ENCODE results near the gene TGFBR2. TPM values are rescaled to one million over a fixed set of nuclear protein-coding genes. Genes with fewer than 3 reads are reported as not detected.

The TGFBR2 gene
- total RNA-seq, 1 experiment from 2014 or later, result 22.5 TPM

DNA sequence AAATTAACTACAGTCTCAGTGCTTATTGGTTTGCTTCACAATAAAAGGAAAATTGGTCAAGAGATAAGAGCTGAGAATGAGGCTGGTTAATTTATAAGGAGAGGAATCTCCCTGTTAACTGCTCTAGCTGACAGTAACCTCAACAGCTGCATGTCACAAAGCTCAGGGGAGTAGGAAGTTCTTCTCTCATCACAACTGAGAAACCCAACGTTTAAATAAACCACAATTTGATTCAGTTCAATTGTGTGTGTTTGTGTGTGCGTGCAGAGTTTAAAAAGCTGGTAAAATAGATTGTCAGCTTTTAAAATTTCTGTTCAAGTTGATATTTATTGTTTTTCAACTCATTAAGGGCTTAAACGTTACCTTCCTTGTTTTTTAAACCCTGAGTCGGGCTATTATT lies 3.5 kb upstream of the TGFBR2 start (continued):
- TF ChIP-seq, protein P1, sequence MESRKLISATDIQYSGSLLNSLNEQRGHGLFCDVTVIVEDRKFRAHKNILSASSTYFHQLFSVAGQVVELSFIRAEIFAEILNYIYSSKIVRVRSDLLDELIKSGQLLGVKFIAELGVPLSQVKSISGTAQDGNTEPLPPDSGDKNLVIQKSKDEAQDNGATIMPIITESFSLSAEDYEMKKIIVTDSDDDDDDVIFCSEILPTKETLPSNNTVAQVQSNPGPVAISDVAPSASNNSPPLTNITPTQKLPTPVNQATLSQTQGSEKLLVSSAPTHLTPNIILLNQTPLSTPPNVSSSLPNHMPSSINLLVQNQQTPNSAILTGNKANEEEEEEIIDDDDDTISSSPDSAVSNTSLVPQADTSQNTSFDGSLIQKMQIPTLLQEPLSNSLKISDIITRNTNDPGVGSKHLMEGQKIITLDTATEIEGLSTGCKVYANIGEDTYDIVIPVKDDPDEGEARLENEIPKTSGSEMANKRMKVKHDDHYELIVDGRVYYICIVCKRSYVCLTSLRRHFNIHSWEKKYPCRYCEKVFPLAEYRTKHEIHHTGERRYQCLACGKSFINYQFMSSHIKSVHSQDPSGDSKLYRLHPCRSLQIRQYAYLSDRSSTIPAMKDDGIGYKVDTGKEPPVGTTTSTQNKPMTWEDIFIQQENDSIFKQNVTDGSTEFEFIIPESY (IDR thresholded peaks at IDR 0.05; ENCODE audit: extremely low read depth, insufficient replicate concordance, low read length), result no peak
- TF ChIP-seq POLR2AphosphoS5 (IDR thresholded peaks at IDR 0.05; ENCODE audit: low read depth, low read length), result no peak
- no peak for TF ChIP-seq EZH2phosphoT487 (IDR thresholded peaks at IDR 0.05; ENCODE audit: borderline replicate concordance)
- TF ChIP-seq, protein P2, sequence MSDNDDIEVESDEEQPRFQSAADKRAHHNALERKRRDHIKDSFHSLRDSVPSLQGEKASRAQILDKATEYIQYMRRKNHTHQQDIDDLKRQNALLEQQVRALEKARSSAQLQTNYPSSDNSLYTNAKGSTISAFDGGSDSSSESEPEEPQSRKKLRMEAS (IDR thresholded peaks at IDR 0.05), result no peak
- TF ChIP-seq, protein P3, sequence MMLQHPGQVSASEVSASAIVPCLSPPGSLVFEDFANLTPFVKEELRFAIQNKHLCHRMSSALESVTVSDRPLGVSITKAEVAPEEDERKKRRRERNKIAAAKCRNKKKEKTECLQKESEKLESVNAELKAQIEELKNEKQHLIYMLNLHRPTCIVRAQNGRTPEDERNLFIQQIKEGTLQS (IDR thresholded peaks at IDR 0.05), result no peak
- no peak for TF ChIP-seq SRF (IDR thresholded peaks at IDR 0.05; ENCODE audit: low read depth)
- no peak for TF ChIP-seq FOSL1 (IDR thresholded peaks at IDR 0.05; ENCODE audit: low read depth)
- no peak for TF ChIP-seq RAD21 (IDR thresholded peaks at IDR 0.05; ENCODE audit: low read depth)

DNA sequence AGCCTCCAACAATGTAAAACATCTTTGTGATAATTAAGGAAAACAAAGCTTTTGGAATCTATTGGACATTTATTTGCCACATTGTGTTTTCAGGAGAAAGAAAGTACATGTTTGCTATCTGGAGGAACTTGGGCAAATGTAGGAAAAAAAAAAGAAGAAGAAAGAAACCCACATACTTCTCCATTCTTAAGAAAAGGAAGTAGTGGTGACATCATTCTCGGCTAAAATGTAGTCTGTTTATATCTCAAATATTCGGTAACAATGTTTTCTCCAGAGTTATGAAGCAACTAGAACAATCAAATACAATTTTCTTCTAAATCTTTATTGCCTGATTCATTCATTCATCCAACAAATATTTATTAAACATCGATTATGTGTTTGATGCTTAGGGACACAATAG lies 2.3 kb upstream of the TGFBR2 start:
- intact Hi-C loops (cut with micrococcal nuclease), result no loop called here
- TF ChIP-seq SRF (IDR thresholded peaks at IDR 0.05; ENCODE audit: low read depth), result no peak
- TF ChIP-seq, protein P4, sequence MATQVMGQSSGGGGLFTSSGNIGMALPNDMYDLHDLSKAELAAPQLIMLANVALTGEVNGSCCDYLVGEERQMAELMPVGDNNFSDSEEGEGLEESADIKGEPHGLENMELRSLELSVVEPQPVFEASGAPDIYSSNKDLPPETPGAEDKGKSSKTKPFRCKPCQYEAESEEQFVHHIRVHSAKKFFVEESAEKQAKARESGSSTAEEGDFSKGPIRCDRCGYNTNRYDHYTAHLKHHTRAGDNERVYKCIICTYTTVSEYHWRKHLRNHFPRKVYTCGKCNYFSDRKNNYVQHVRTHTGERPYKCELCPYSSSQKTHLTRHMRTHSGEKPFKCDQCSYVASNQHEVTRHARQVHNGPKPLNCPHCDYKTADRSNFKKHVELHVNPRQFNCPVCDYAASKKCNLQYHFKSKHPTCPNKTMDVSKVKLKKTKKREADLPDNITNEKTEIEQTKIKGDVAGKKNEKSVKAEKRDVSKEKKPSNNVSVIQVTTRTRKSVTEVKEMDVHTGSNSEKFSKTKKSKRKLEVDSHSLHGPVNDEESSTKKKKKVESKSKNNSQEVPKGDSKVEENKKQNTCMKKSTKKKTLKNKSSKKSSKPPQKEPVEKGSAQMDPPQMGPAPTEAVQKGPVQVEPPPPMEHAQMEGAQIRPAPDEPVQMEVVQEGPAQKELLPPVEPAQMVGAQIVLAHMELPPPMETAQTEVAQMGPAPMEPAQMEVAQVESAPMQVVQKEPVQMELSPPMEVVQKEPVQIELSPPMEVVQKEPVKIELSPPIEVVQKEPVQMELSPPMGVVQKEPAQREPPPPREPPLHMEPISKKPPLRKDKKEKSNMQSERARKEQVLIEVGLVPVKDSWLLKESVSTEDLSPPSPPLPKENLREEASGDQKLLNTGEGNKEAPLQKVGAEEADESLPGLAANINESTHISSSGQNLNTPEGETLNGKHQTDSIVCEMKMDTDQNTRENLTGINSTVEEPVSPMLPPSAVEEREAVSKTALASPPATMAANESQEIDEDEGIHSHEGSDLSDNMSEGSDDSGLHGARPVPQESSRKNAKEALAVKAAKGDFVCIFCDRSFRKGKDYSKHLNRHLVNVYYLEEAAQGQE (IDR thresholded peaks at IDR 0.05; ENCODE audit: low read depth), result no peak
- RAD21 ChIA-PET (ENCODE audit: low non-redundant PET in 1 of 2, low total read pairs in 2 of 2, uncharacterized antibody in 2 of 2, unreplicated experiment in 2 of 2), result no interaction called here
- no peak overlapping the region for H2AFZ ChIP-seq (ENCODE audit: low read depth, low read length, poor library complexity, severe bottlenecking)
- POLR2A ChIA-PET, result no interaction called here
- no peak overlapping the region for H3K4me3 ChIP-seq (replicated peaks in 1 of 2; ENCODE audit: low read depth in 1 of 2, low read length in 2 of 2)
- H3K27ac ChIP-seq (ENCODE audit: low read depth, low read length), result peak overlapping the region; percentile 98; the same call in 1 of the 2 replicates
- H3K4me1 ChIP-seq (ENCODE audit: control insufficient read depth in 1 of 2, insufficient read depth in 2 of 2, low read length in 2 of 2), result peaks cover 36 to 60% of the 10 kb centered on the region in 2 experiments
- no peaks in the 10 kb centered on the region for H3K36me3 ChIP-seq (ENCODE audit: control insufficient read depth in 1 of 2, insufficient read depth in 2 of 2, low read length in 2 of 2)
- no peaks in the 10 kb centered on the region for H4K20me1 ChIP-seq (ENCODE audit: insufficient read depth)
- ATAC-seq (no peak), DNase-seq (ENCODE audit: low read depth, low spot score) (no peak)
- no peak overlapping the region for H3K9ac ChIP-seq (ENCODE audit: low read length)
- peaks cover 26% of the 10 kb centered on the region for H3K79me2 ChIP-seq (ENCODE audit: insufficient read depth, low read length)
- CTCF ChIA-PET, result no interaction called here
- H3K4me2 ChIP-seq (ENCODE audit: low read length), result no peak overlapping the region
- BruUV-seq (replicated peaks), result no TSS peak
- no peaks in the 10 kb centered on the region for H3K9me3 ChIP-seq (ENCODE audit: control insufficient read depth in 1 of 2, insufficient read depth in 1 of 2, low read depth in 1 of 2, low read length in 2 of 2)
- H3K9me2 ChIP-seq (ENCODE audit: insufficient read depth), result no peaks in the 10 kb centered on the region
- H3K27me3 ChIP-seq (ENCODE audit: insufficient read depth, low read length), result no peaks in the 10 kb centered on the region
